Left lung (tissue), 10 donors: ENCODE measurements around the gene ERN2. TPM values are rescaled to one million over a fixed set of nuclear protein-coding genes. Genes with fewer than 3 reads are reported as not detected.

Experiments used
- ATAC-seq: fragments of 200-7000 bp; cut with Tn5 transposase; one replicate; pipeline ENCODE4 v1.9.1; 2020; ENCODE audit warnings: moderate library complexity
- DNase-seq, 4 donors: peaks; one replicate each; pipeline ENCODE4 v3.0.0-alpha.2; 2013 to 2020
- H3K27ac ChIP-seq, 2 donors: fragments of 200-600 bp; sonication (generic) in 1 of 2; one replicate each; pipeline versions ENCODE4 v1.5.0 to v1.8.0; 2020 to 2021
- H3K27me3 ChIP-seq, 2 donors: fragments of 200-600 bp; sonication (generic) in 1 of 2; one replicate each; pipeline versions ENCODE4 v1.5.0 to v1.8.0; 2020 to 2021
- H3K36me3 ChIP-seq, 2 donors: fragments of 200-600 bp; sonication (generic) in 1 of 2; one replicate each; pipeline versions ENCODE4 v1.5.0 to v1.8.0; 2020 to 2021
- H3K4me1 ChIP-seq, 2 donors: fragments of 200-600 bp; one replicate each; pipeline ENCODE4 v1.8.0; 2021
- H3K4me3 ChIP-seq, 2 donors: fragments of 200-600 bp; sonication (generic) in 1 of 2; one replicate each; pipeline versions ENCODE4 v1.5.0 to v1.8.0; 2020 to 2021; ENCODE audit warnings: mild to moderate bottlenecking in 1 of 2
- H3K9me3 ChIP-seq, 2 donors: fragments of 200-600 bp; sonication (generic) in 1 of 2; one replicate each; pipeline versions ENCODE4 v1.5.0 to v1.8.0; 2020 to 2021
- CTCF ChIP-seq, 2 donors: fragments of 200-600 bp; sonication (generic) in 1 of 2; IDR thresholded peaks; one replicate each; pipeline versions ENCODE4 v1.5.0 to v1.8.0; 2021; ENCODE audit warnings: antibody characterized with exemption in 2 of 2
- intact Hi-C, 2 donors: fragments of 100-400 bp; cut with DNase I; formaldehyde crosslinking; loops; one replicate each; pipeline versions ENCODE4 v1.11.2 to v1.14.2; 2022
- polyA plus RNA-seq, 6 donors: library from polyadenylated mRNA; unstranded; fragments of 120-200 nt; gene quantifications; one replicate each; pipeline ENCODE4 v1.2.1, GENCODE V29; 2013; ENCODE audit not compliant: insufficient read length in 6 of 6
- total RNA-seq, 2 donors: library from RNA; stranded (reverse); fragmentation: NEBNext Ultra II Directional; extraction: Animal tissue kit (Norgen Biotek cat#: 25700); gene quantifications; one replicate each; pipeline ENCODE4 v1.2.1, GENCODE V29; 2021
- donor health status: DM: no; HTN: yes; CAD: no.
- donor health status: DM: no; HTN: no; CAD: no.

ERN2 gene
- total and polyA plus RNA-seq, 8 donors, result 0.10 to 0.84 (median 0.18) TPM; not detected in 1

- no peak for TF ChIP-seq CTCF (IDR thresholded peaks at IDR 0.05)
- Histone ChIP-seq H3K27ac (no peak overlapping the region), H3K27me3 (no peaks in the 10 kb centered on the region), H3K4me1 (no peaks in the 10 kb centered on the region), H3K4me3 (no peak overlapping the region), H3K36me3 (peaks cover 0 to 100% of the 10 kb centered on the region in 2 donors), H3K9me3 (no peaks in the 10 kb centered on the region)
- ATAC-seq, result no peak
- intact Hi-C loops, result no loop called here
- no peak for DNase-seq
Measured at GRCh38 chr16:23667355-23667659, 45.7 kb downstream of the ERN2 start.

GRCh38 chr16:23666571-23667354 lies 46.3 kb downstream of the ERN2 start:
- DNase-seq, result no peak
- Histone ChIP-seq H3K27me3 (no peaks in the 10 kb centered on the region), H3K9me3 (no peaks in the 10 kb centered on the region), H3K4me1 (no peaks in the 10 kb centered on the region), H3K27ac (no peak overlapping the region), H3K4me3 (no peak overlapping the region), H3K36me3 (peaks cover 0 to 100% of the 10 kb centered on the region in 2 donors)
- intact Hi-C loops, result no loop called here
- ATAC-seq, result no peak
- no peak for TF ChIP-seq CTCF (IDR thresholded peaks at IDR 0.05)

GRCh38 chr16:23663918-23664317 lies 49.1 kb downstream of the ERN2 start:
- no peaks in the 10 kb centered on the region for H3K9me3 ChIP-seq
- intact Hi-C loops, result no loop called here
- no peak for TF ChIP-seq CTCF (IDR thresholded peaks at IDR 0.05)
- no peak overlapping the region for H3K4me3 ChIP-seq
- DNase-seq (no peak), ATAC-seq (no peak)
- peaks cover 0 to 100% of the 10 kb centered on the region in 2 donors for H3K36me3 ChIP-seq
- H3K27ac ChIP-seq, result no peak overlapping the region
- H3K27me3 ChIP-seq, result no peaks in the 10 kb centered on the region
- no peaks in the 10 kb centered on the region for H3K4me1 ChIP-seq

- H3K4me3 ChIP-seq, result no peak overlapping the region
- ATAC-seq (no peak), DNase-seq (no peak)
- no peak overlapping the region for H3K27ac ChIP-seq
- H3K36me3 ChIP-seq, result peaks cover 0 to 68% of the 10 kb centered on the region in 2 donors
- H3K4me1 ChIP-seq, result peaks cover 0 to 23% of the 10 kb centered on the region in 2 donors
- no peaks in the 10 kb centered on the region for H3K9me3 ChIP-seq
- intact Hi-C loops, result no loop called here
- TF ChIP-seq CTCF (IDR thresholded peaks at IDR 0.05), result no peak
- H3K27me3 ChIP-seq, result no peaks in the 10 kb centered on the region
Measured at GRCh38 chr16:23651943-23652468, 61.0 kb downstream of the ERN2 start.

- no peak overlapping the region for H3K4me3 ChIP-seq
- peaks cover 0 to 30% of the 10 kb centered on the region in 2 donors for H3K4me1 ChIP-seq
- no peaks in the 10 kb centered on the region for H3K27me3 ChIP-seq
- peaks cover 0 to 72% of the 10 kb centered on the region in 2 donors for H3K36me3 ChIP-seq
- ATAC-seq (no peak), DNase-seq (no peak)
- no peak for TF ChIP-seq CTCF (IDR thresholded peaks at IDR 0.05)
- intact Hi-C loops, result no loop called here
- peak overlapping the region in 1 of 2 donors; percentile 30 for H3K27ac ChIP-seq
- H3K9me3 ChIP-seq, result no peaks in the 10 kb centered on the region
Measured at GRCh38 chr16:23650674-23651416, 62.2 kb downstream of the ERN2 start.
